Suprapubic skin (tissue), 4 donors: ENCODE results near the gene RRM2. TPM values are rescaled to one million over a fixed set of nuclear protein-coding genes. Genes with fewer than 3 reads are reported as not detected.

Experiments
- DNase-seq, 2 donors: peaks; one replicate each; pipeline ENCODE4 v3.0.0-alpha.2; 2019; ENCODE audit warnings: low spot score in 2 of 2
- H3K27ac ChIP-seq: fragments of 200-600 bp; sonication (generic); one replicate; pipeline ENCODE4 v1.5.1; 2019
- H3K27me3 ChIP-seq: fragments of 200-600 bp; sonication (generic); one replicate; pipeline ENCODE4 v1.5.1; 2019
- H3K36me3 ChIP-seq: fragments of 200-600 bp; sonication (generic); one replicate; pipeline ENCODE4 v1.5.1; 2019
- H3K4me1 ChIP-seq: fragments of 200-600 bp; sonication (generic); one replicate; pipeline ENCODE4 v1.5.1; 2019
- H3K4me3 ChIP-seq: fragments of 200-600 bp; sonication (generic); one replicate; pipeline ENCODE4 v1.5.1; 2019; ENCODE audit warnings: mild to moderate bottlenecking
- H3K9me3 ChIP-seq: fragments of 200-600 bp; sonication (generic); one replicate; pipeline ENCODE4 v1.5.1; 2019
- EP300 ChIP-seq: sonication (generic); formaldehyde crosslinking; IDR thresholded peaks from one replicate; pipeline ENCODE4 v1.6.1; 2017; ENCODE audit warnings: antibody characterized with exemption
- POLR2A ChIP-seq, 2 donors: fragments of 450-650 bp; IDR thresholded peaks; one replicate each; pipeline ENCODE4 v1.6.1; 2017; ENCODE audit warnings: antibody characterized with exemption in 2 of 2, mild to moderate bottlenecking in 2 of 2, moderate library complexity in 2 of 2
- POLR2AphosphoS5 ChIP-seq, 3 donors: sonication (generic); formaldehyde crosslinking; IDR thresholded peaks; one replicate each; pipeline ENCODE4 v1.6.1; 2017; ENCODE audit warnings: antibody characterized with exemption in 3 of 3
- WGBS: methylation state at CpG from one replicate; pipeline ENCODE4 v1.1.5; 2018; 5-methylcytosine and 5-hydroxymethylcytosine counted together
- total RNA-seq, 4 donors: library from RNA; depleted of rRNA; stranded (reverse); fragments of >200 nt; gene quantifications; one replicate each; pipeline ENCODE4 v1.1.0, GENCODE V29; 2016
- TF ChIP-seq, protein P1 (sequence below), 2 donors: fragments of 200-600 bp in 1 of 2; fragments of 450-650 bp in 1 of 2; sonication (generic) in 1 of 2; IDR thresholded peaks; one replicate each; pipeline ENCODE4 v1.5.1; 2016 to 2019; ENCODE audit warnings: antibody characterized with exemption in 2 of 2, mild to moderate bottlenecking in 1 of 2, moderate library complexity in 1 of 2

Gene RRM2
- total RNA-seq, 4 donors from 2014 or later = 1.1 to 6.0 (median 2.4) TPM

DNA sequence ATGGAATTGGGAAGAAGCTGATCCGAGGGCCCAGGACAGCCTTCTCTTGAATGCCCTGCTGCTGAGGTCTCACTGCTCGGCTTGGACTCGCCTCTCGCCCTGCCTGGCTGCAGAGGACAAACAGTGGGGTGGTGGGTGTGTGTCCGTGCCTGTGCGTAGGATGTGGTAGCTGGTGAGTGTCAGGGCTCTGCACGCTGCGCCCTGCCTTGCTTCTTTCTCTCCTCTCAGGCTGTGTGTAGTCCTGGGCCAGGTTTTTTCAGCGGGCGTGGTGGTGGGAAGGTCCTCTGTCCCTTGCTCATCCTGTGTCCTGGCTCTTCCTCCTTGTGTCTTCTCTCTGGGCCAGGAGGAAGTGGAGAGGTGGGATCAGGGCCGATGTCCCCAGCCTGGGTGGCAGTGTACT is 44.8 kb downstream of the RRM2 start:
- H3K27ac ChIP-seq = no peak overlapping the region
- H3K36me3 ChIP-seq = no peaks in the 10 kb centered on the region
- no peak for DNase-seq
- no peaks in the 10 kb centered on the region for H3K9me3 ChIP-seq
- TF ChIP-seq EP300 = no peak
- TF ChIP-seq POLR2A (IDR thresholded peaks at IDR 0.05) = no peak
- no peak for TF ChIP-seq POLR2AphosphoS5 (IDR thresholded peaks at IDR 0.05)
- TF ChIP-seq, protein P1, sequence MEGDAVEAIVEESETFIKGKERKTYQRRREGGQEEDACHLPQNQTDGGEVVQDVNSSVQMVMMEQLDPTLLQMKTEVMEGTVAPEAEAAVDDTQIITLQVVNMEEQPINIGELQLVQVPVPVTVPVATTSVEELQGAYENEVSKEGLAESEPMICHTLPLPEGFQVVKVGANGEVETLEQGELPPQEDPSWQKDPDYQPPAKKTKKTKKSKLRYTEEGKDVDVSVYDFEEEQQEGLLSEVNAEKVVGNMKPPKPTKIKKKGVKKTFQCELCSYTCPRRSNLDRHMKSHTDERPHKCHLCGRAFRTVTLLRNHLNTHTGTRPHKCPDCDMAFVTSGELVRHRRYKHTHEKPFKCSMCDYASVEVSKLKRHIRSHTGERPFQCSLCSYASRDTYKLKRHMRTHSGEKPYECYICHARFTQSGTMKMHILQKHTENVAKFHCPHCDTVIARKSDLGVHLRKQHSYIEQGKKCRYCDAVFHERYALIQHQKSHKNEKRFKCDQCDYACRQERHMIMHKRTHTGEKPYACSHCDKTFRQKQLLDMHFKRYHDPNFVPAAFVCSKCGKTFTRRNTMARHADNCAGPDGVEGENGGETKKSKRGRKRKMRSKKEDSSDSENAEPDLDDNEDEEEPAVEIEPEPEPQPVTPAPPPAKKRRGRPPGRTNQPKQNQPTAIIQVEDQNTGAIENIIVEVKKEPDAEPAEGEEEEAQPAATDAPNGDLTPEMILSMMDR (IDR thresholded peaks at IDR 0.05) = no peak
- WGBS = 91% methylated on average over 11 of the region's 11 CpGs
- H3K27me3 ChIP-seq = no peaks in the 10 kb centered on the region
- peaks cover 2% of the 10 kb centered on the region for H3K4me1 ChIP-seq
- H3K4me3 ChIP-seq = no peak overlapping the region

DNA sequence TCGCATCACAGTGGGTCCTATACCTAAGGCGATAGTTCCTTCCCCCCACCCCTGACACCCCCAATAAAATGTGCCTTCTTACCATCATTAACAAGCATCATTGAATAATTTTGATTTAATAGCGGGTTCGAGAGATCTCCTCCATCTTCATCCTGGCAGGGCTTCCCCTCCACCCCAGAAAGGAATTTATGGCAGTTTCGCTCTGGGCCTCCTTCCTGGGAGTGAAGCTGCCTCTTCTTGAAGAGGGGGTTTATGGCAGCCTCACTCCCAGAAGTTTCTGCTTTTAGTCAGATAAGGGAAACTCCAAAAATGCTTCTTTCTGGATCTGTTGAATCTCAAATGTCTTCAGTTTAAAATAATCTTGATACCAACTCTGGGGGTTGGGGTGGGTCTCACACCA is 45.7 kb downstream of the RRM2 start:
- Histone ChIP-seq H3K27me3 (no peaks in the 10 kb centered on the region), H3K4me3 (no peak overlapping the region), H3K4me1 (peaks cover 1% of the 10 kb centered on the region), H3K36me3 (no peaks in the 10 kb centered on the region), H3K27ac (no peak overlapping the region), H3K9me3 (no peaks in the 10 kb centered on the region)
- no peak for TF ChIP-seq POLR2AphosphoS5 (IDR thresholded peaks at IDR 0.05)
- no peak for TF ChIP-seq POLR2A (IDR thresholded peaks at IDR 0.05)
- TF ChIP-seq, protein P1 (IDR thresholded peaks at IDR 0.05) = no peak
- DNase-seq = no peak
- 92% methylated on average over 5 of the region's 5 CpGs for WGBS

DNA sequence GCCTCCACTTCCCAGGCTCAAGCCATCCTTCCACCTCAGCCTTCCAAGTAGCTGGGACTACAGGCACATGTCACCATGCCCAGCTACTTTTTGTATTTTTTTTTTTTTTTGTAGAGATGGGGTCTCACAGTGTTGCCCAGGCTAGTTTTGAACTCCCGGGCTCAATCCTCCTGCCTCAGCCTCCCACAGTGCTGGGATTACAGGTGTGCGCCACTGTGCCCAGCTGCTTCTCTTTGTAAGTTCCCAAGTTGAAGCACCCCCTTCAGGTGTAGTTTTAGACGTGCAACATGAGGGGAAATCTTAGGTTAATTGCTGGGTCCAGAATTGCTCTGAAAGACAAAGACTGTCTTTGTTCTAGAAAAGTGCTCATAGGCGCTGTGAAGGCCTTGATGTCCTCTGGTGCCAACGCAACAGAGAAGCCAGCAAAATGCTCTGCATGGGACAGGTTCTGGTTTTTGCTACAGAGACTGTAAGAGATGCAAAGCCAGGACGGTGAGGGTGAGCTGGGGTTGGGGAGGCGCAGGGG is 46.6 kb downstream of the RRM2 start:
- no peaks in the 10 kb centered on the region for H3K36me3 ChIP-seq
- WGBS = 86% methylated on average over 7 of the region's 7 CpGs
- H3K4me1 ChIP-seq = no peaks in the 10 kb centered on the region
- H3K4me3 ChIP-seq = no peak overlapping the region
- H3K27me3 ChIP-seq = no peaks in the 10 kb centered on the region
- TF ChIP-seq EP300 = no peak
- TF ChIP-seq, protein P1 (IDR thresholded peaks at IDR 0.05) = no peak
- no peak for TF ChIP-seq POLR2A (IDR thresholded peaks at IDR 0.05)
- no peak for TF ChIP-seq POLR2AphosphoS5 (IDR thresholded peaks at IDR 0.05)
- no peaks in the 10 kb centered on the region for H3K9me3 ChIP-seq
- H3K27ac ChIP-seq = no peak overlapping the region
- no peak for DNase-seq

DNA sequence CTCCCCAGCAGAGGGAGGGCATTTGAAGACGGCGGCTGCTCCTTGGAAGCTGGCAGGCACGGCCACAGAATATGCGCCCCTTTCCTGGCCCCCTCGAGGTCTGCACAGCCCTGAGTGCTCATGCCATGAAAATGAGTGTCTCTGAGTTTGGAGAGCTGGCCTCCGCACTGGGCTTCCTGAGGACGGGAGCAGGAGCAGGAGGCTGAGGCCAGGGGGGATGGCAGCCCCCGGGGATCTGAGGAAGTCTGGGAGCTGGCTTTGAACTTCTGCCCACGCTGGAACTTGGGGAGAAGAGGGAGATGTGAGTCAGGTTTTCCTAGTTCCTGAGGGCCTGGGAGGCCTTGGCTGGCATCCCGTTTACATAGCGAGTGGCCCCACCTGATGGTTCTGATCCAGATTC is 47.0 kb downstream of the RRM2 start:
- Histone ChIP-seq H3K27ac (no peak overlapping the region), H3K36me3 (no peaks in the 10 kb centered on the region), H3K27me3 (no peaks in the 10 kb centered on the region), H3K9me3 (no peaks in the 10 kb centered on the region), H3K4me1 (no peaks in the 10 kb centered on the region), H3K4me3 (no peak overlapping the region)
- no peak for DNase-seq
- 63% methylated on average over 11 of the region's 11 CpGs for WGBS
- TF ChIP-seq, protein P1 (IDR thresholded peaks at IDR 0.05) = no peak
- TF ChIP-seq EP300 (no peak), POLR2A (IDR thresholded peaks at IDR 0.05) (no peak), POLR2AphosphoS5 (IDR thresholded peaks at IDR 0.05) (no peak)

DNA sequence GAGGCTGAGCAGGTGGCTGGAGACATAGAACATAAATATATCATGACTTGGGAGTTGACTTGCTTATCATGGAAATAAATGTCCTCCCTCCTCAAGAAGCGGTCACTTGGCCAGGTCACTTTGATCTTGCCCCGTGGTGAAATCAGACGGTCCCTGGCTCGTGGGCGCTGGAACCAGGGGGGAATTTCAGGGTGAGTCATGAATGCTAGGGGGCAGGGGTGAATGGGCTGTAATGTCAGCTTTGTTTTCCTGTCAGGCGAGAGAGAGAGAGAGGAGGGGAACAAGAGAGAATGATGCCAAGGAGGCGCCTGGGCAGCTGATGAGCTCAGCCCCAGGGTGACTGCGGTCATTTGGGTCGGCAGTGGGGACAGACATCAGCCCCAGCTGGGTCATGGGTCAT is 47.7 kb downstream of the RRM2 start:
- Histone ChIP-seq H3K36me3 (no peaks in the 10 kb centered on the region), H3K4me3 (no peak overlapping the region)
- DNase-seq = no peak

More for the DNA sequence above, 47.7 kb downstream of the RRM2 start:
- Histone ChIP-seq H3K4me1 (no peaks in the 10 kb centered on the region), H3K27ac (no peak overlapping the region), H3K27me3 (no peaks in the 10 kb centered on the region), H3K9me3 (no peaks in the 10 kb centered on the region)
- TF ChIP-seq, protein P1 (IDR thresholded peaks at IDR 0.05) = no peak
- TF ChIP-seq POLR2A (IDR thresholded peaks at IDR 0.05) (no peak), POLR2AphosphoS5 (IDR thresholded peaks at IDR 0.05) (no peak), EP300 (no peak)
- WGBS = 69% methylated on average over 9 of the region's 9 CpGs
